ENCODE measurements around the gene NDOR1.

DNA sequence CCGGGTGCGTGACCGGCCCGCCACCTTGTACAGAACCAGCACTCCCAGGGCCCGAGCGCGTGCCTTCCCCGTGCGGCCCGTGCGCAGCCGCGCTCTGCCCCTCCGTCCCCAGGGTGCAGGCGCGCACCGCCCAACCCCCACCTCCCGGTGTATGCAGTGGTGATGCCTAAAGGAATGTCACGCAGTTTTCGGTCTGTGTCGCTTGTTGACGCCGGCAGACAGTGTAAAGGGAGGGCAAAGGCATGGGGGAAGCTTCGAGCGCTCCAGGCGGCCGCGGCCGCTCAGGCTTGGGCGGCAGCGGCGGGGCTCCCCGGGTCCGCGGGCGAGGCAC, 37.0 kb upstream of the NDOR1 start:
- TF ChIP-seq GATA2 (IDR thresholded peaks at IDR 0.05; ENCODE audit: low read depth, low read length) (no peak), GATA3 (IDR thresholded peaks at IDR 0.05; ENCODE audit: low read depth, low read length) (no peak)

Data from SH-SY5Y (cell line).